HUES64 (cell line): Measurements from ENCODE around the gene IL27RA. TPM values are rescaled to one million over a fixed set of nuclear protein-coding genes. Genes with fewer than 3 reads are reported as not detected.

Experiments used
- H3K27ac ChIP-seq: 2 replicates; pipeline ENCODE4 v1.7.0; 2013; ENCODE audit warnings: low read depth, low read length, inconsistent platforms
- H3K27me3 ChIP-seq: 2 replicates; pipeline ENCODE4 v1.6.1; 2013; ENCODE audit warnings: mild to moderate bottlenecking, low read length; ENCODE audit not compliant: insufficient read depth
- H3K36me3 ChIP-seq: 2 replicates; pipeline ENCODE4 v1.6.1; 2013; ENCODE audit warnings: mild to moderate bottlenecking, low read length; ENCODE audit not compliant: insufficient read depth
- H3K4me1 ChIP-seq: 2 replicates; pipeline ENCODE4 v1.6.1; 2013; ENCODE audit warnings: mild to moderate bottlenecking, low read length, moderate library complexity; ENCODE audit not compliant: insufficient read depth
- H3K4me3 ChIP-seq: 2 replicates; pipeline ENCODE4 v1.5.1; 2013; ENCODE audit warnings: mild to moderate bottlenecking, low read length, moderate library complexity
- H3K9ac ChIP-seq: 2 replicates; pipeline ENCODE4 v1.6.1; 2013; ENCODE audit warnings: mild to moderate bottlenecking, low read depth, low read length
- H3K9me3 ChIP-seq: 2 replicates; pipeline ENCODE4 v1.6.1; 2013; ENCODE audit warnings: low read depth, low read length; ENCODE audit not compliant: insufficient read depth
- WGBS: fragments of 150-250, 120-280 bp; methylation state at CpG from one replicate; pipeline ENCODE4 v1.1.7; 2013; ENCODE audit warnings: missing lambda C conversion rate; 5-methylcytosine and 5-hydroxymethylcytosine counted together
- polyA plus RNA-seq, 2 experiments: library from polyadenylated mRNA; stranded (reverse); fragments of 50-300 nt; gene quantifications; one replicate each; pipeline ENCODE4 v1.2.3, GENCODE V29; 2013

The IL27RA gene
- 5.1 TPM for polyA plus RNA-seq (2013, experiment 1 of 2)
- polyA plus RNA-seq (2013, experiment 2 of 2) = 7.7 TPM

DNA sequence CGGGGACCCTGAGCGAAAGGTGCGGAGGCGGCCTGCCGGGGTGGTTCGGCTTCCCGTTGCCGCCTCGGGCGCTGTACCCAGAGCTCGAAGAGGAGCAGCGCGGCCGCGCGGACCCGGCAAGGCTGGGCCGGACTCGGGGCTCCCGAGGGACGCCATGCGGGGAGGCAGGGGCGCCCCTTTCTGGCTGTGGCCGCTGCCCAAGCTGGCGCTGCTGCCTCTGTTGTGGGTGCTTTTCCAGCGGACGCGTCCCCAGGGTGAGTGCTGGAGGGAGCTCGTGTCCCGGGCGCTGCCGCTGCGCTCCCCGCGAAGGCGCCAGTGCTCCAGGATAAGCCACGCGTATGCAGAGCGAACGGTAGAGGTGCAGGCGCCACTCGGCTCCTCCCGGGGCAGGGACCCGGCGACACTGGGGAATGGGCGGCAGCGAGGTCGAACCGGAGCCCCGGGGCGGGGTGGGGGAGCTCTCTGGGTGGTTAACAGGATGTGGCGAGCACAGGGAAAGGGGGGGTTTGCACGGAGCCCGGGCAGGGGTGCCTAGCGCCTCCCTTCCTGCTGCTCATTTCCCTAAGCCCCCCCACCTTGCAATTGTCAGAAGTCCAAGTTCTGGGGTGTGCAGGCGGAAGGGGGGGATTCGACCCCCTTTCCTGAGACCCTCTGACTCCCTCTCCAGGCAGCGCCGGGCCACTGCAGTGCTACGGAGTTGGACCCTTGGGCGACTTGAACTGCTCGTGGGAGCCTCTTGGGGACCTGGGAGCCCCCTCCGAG, at the start of gene IL27RA:
TSS of gene IL27RA (plus strand) at position 44 of the 762 bp plus-strand sequence. CDS start at position 155, 111 bp downstream.
- WGBS = under 1% methylated on average over 59 of the region's 63 CpGs
- peak within 1 kb of the TSS; percentile 65 for H3K9ac ChIP-seq

DNA sequence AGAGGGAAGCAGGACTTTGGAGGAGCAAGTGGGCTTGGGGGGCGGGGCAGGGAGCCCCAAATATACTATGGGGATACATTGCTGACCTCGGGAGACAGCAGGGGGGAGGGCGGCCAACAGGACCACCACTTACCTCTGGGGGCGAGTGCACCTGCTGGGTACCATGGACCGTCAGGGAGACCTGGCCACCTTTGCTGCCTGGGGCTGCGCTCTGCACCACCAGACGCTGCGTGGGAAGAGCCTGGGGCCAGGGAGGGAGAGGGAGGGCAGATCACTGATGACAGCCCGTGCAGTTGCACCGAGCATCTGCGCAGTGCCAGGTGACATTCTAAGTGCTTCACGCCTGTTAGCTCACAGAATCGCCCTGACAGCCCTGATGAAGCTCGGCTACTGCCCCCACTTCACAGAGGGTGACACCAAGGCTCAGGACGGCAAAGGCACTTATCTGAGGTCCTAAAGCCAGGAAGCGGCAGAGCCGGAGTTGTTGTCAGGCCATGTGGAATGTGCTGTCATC, 49.5 kb upstream of the IL27RA start:
- Histone ChIP-seq H3K9me3 (no peaks in the 10 kb centered on the region), H3K36me3 (no peaks in the 10 kb centered on the region), H3K27me3 (no peaks in the 10 kb centered on the region), H3K27ac (no peak overlapping the region), H3K4me3 (no peak overlapping the region), H3K4me1 (peaks cover 31% of the 10 kb centered on the region), H3K9ac (no peak overlapping the region)
- 95% methylated on average over 17 of the region's 17 CpGs for WGBS

More for the DNA sequence above, at the start of gene IL27RA:
- Histone ChIP-seq H3K36me3 (no peaks in the 10 kb centered on the region), H3K4me1 (no peaks in the 10 kb centered on the region), H3K4me3 (peak within 1 kb of the TSS; percentile 67), H3K9me3 (no peaks in the 10 kb centered on the region), H3K27ac (no peak within 1 kb of the TSS), H3K27me3 (peaks cover 21% of the 10 kb centered on the region)

DNA sequence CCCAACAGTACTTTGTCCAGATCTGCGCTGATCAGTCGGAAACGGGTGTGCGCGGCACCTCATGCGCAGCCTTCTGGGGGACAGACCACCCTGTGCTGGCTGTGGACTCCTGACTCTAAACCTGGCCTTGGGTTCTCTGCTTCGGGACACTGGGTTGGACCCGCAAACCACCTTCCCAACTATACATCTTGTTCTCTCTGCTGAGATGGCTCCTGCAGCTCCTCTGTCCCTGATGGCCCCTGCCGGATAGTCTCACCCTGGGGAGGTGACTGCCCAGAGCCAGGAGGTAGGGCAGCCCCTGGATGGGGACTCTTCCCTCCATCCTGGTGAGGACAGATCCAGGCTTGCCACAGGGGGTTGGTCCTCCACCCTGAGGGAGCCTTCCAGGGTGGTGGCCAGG, 48.8 kb upstream of the IL27RA start:
- peaks cover 38% of the 10 kb centered on the region for H3K4me1 ChIP-seq
- WGBS = 95% methylated on average over 9 of the region's 9 CpGs
- H3K9ac ChIP-seq = no peak overlapping the region
- H3K36me3 ChIP-seq = no peaks in the 10 kb centered on the region
- no peak overlapping the region for H3K4me3 ChIP-seq
- H3K27me3 ChIP-seq = no peaks in the 10 kb centered on the region
- no peak overlapping the region for H3K27ac ChIP-seq
- no peaks in the 10 kb centered on the region for H3K9me3 ChIP-seq

DNA sequence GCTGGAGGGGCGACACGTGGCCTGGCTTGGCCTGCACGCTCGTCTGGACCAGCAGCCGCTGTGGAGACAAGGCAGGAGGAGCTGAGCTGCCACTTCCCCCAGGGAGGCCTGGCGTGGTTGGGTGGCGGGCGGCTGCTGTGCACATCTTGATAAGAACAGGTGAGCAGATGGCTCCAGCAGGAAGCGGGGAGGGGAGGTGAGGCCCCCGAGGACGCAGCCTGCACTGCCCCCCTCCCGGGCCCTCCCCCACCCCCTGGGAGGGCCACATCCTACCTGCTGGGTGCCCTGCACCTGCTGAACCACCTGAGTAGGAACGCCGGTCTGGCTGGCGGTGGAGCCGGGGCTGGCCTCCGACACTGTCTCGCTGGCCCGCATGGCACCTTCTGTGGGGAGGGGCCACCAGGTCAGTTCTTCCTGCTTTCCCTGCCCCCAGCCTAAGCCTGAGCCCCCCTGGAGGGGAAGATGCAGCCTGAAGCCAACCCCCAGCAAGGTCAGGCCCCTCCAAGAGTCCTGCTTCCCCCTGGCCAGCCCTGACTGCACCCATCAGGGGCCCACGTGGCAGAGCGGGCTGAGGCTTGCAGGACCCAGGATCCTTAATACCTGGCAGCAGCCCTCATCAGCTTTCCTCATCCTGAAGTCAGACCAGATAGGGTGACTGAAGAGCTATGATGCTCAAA, 48.2 kb upstream of the IL27RA start:
- WGBS = 87% methylated on average over 21 of the region's 21 CpGs
- no peaks in the 10 kb centered on the region for H3K9me3 ChIP-seq
- no peak overlapping the region for H3K4me3 ChIP-seq
- H3K4me1 ChIP-seq = peaks cover 35% of the 10 kb centered on the region
- no peaks in the 10 kb centered on the region for H3K36me3 ChIP-seq
- no peak overlapping the region for H3K9ac ChIP-seq
- H3K27me3 ChIP-seq = no peaks in the 10 kb centered on the region
- no peak overlapping the region for H3K27ac ChIP-seq

DNA sequence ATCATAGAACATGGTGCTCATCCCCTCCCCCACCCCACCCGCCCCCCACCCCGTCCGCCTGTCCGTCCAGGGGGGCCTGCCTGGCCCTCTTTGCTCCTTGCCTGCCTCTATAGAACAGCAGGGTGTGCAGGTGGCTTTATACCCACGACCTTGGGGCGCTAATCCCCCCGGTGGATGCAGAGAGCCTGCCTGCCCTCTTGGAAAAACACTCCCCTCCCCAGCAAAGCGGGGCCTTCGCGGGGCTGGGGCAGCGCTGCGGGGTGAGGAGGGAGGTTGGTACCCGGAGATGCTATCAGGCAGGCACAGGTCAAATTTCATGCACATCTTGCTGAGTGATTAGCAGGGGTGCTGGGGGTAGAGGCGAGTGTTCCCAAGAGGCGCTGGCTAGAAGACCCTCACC, 47.4 kb upstream of the IL27RA start:
- H3K36me3 ChIP-seq = no peaks in the 10 kb centered on the region
- no peaks in the 10 kb centered on the region for H3K27me3 ChIP-seq
- H3K4me1 ChIP-seq = peaks cover 33% of the 10 kb centered on the region
- H3K4me3 ChIP-seq = no peak overlapping the region
- no peak overlapping the region for H3K9ac ChIP-seq
- no peak overlapping the region for H3K27ac ChIP-seq
- no peaks in the 10 kb centered on the region for H3K9me3 ChIP-seq
- 80% methylated on average over 12 of the region's 15 CpGs for WGBS

DNA sequence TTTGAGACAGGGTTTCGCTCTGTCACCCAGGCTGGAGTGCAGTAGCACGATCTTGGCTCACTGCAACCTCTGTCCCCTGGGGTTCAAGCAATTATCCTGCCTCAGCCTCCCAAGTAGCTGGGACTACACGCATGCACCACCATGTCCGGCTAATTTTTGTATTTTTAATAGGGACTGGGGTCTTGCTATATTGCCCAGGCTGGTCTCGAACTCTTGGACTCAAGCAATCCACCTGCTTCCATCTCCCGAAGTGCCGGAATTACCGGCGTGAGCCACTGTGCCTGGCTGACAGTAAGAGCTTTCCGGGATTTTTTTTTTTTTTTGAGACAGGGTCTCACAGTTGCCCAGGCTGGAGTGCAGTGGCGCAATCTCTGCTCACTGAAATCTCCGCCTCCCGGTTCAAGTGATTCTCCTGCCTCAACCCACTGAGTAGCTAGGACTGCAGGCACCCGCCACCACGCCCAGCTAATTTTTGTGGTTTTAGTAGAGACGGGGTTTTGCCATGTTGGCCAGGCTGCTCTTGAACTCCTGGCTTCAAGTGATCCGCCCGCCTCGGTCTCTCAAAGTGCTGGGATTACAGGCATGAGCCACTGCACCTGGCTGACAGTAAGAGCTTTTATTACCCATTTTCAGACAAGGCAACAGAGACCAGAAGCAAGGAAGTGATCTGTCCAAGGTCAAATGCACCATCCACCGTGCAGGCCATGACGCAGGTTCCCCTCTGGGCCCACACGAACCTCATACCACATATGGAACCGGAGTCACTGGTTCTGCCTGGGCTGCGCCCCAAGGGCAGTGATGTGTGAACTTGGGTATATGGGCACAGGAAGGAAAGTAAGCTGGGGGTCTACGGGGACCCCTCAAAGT, 46.5 kb upstream of the IL27RA start:
- WGBS = 93% methylated on average over 25 of the region's 25 CpGs
- Histone ChIP-seq H3K4me1 (peaks cover 31% of the 10 kb centered on the region), H3K9ac (peak overlapping the region; percentile 62; the same call in 1 of the 2 replicates), H3K27ac (peak overlapping the region; percentile 89; the same call in 1 of the 2 replicates), H3K4me3 (no peak overlapping the region), H3K9me3 (no peaks in the 10 kb centered on the region), H3K36me3 (no peaks in the 10 kb centered on the region), H3K27me3 (no peaks in the 10 kb centered on the region)

DNA sequence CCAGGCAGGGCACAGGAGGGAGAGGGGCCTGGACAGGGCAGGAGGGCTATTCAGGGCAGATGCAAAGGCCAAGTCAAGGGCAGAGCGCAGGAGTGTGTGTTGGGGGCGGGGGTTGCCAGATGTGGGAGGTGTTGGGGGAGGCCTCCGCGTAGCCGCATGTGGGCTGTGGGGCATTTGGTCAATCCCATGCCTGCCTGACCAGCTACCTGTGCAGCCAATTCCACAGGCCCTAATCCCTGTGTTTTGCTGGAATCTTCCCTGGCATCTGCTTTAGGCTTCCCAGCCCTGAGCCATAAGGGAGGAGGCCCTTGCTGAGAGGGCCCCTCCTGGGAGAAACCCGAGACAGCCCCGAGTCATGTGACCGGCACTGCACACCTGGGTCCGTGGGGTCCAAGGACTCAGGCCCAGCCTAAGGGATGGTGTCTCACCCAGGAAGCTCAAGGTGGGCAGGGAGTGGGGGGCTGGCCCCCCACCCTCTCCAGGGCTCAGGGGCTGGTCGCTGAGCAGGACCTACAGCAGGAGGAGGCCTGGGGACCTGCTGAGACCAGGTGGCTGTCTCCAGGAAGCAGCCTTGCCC, 45.7 kb upstream of the IL27RA start:
- Histone ChIP-seq H3K36me3 (no peaks in the 10 kb centered on the region), H3K4me3 (no peak overlapping the region)

DNA sequence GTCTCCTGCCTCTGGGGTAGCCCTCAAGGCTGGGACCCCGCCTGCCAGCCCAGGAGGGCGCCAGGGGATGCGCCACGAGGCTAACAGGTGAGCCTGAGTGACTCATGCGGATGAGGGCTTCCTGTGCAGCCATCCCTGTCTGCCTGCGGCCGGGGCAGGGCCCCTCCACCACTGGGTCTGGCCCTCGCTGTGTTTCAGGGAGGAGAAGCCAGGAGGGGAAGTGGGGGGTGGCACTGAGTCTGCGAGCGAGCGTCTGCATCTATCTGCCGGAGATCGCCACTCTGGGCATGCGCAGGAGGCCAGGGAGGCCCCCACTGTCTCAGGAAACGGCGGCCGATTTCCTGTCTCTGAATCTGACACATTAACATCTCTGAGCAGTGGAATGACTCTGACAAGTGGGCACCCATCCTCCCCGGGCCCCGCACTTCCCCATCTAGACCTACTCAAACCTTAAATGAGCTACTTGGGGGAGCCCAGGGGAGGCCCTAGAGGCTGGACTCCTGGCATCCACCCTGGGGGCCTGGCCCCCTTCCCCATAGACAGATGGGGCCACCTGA, 45.1 kb upstream of the IL27RA start:
- peak overlapping the region; percentile 89 for H3K27ac ChIP-seq
- peaks cover 31% of the 10 kb centered on the region for H3K4me1 ChIP-seq
- no peak overlapping the region for H3K4me3 ChIP-seq
- H3K9ac ChIP-seq = peak overlapping the region; percentile 62
- 19% methylated on average over 19 of the region's 19 CpGs for WGBS
- no peaks in the 10 kb centered on the region for H3K27me3 ChIP-seq
- no peaks in the 10 kb centered on the region for H3K36me3 ChIP-seq
- H3K9me3 ChIP-seq = no peaks in the 10 kb centered on the region

More for the DNA sequence above, 45.7 kb upstream of the IL27RA start:
- H3K4me1 ChIP-seq = peaks cover 31% of the 10 kb centered on the region
- peak overlapping the region; percentile 62 for H3K9ac ChIP-seq
- no peaks in the 10 kb centered on the region for H3K9me3 ChIP-seq
- peak overlapping the region; percentile 89 for H3K27ac ChIP-seq
- no peaks in the 10 kb centered on the region for H3K27me3 ChIP-seq
- 57% methylated on average over 10 of the region's 10 CpGs for WGBS

DNA sequence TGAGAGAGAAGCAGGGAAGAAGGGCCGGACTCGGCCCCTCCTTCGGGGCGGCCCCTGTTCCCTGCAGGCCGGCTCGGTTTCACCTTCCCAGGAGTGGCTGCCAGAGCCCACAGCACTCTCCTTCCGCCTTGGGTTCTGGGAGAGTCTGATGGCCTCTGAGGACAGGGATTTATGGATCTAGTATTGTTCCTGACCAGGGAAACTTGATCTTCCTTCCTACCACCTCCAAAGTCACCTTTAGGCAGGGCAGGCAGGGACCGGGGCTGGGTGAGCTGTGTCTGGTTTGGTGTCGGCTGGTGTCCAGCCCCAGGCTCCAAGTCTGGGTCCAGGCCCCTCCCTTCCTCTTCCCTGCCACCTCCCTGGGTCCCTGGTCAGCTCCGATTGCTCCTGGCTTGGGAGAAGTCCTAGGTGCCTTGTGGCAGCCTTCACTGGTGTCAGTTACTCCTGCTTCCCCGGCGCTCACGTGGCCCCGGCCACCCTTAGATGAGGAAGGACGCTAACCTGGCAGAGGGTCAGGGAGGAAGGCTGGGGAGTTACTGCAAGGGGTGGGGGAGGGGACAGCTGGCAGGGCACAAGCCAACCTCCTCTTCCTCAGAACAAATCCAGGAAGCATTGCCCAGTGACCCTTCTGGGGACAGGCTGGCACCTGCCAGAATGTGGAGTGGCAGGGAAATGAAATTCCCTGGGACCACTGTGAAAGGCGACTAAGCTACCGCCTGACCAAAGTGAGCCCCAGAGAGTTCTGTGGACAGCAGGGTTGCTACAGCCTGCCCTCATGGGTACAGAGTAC, 44.3 kb upstream of the IL27RA start:
- no peak overlapping the region for H3K4me3 ChIP-seq
- peak overlapping the region; percentile 89 for H3K27ac ChIP-seq
- peaks cover 31% of the 10 kb centered on the region for H3K4me1 ChIP-seq
- WGBS = 72% methylated on average over 17 of the region's 17 CpGs
- peaks cover 5% of the 10 kb centered on the region; the same call in 1 of the 2 replicates for H3K36me3 ChIP-seq
- H3K9ac ChIP-seq = 0 out of 2 replicates have a peak overlapping the region, but pooled peaks have one; percentile 5
- no peaks in the 10 kb centered on the region for H3K27me3 ChIP-seq
- no peaks in the 10 kb centered on the region for H3K9me3 ChIP-seq

DNA sequence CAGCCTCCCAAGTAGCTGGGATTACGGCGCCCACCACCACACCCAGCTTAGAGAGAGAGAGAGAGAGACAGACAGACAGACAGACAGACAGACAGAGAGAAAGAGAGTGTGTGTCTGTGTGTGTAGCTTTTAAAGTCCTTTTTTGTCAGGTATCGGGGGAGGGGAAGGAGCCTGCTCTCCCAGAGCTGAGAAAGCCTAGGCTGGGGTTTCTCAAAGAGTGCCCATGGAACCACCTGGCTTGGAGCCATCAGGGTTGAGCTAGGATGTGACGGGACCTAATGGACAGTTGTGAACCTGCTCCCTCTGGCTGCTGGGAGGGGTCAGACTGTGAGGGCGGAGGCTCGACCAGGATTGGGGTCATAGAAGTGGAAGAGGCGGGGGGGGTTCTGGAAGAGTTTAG, 42.1 kb upstream of the IL27RA start:
- H3K36me3 ChIP-seq = peaks cover 6% of the 10 kb centered on the region; the same call in 1 of the 2 replicates
- H3K9ac ChIP-seq = no peak overlapping the region
- WGBS = 89% methylated on average over 7 of the region's 7 CpGs
- H3K27me3 ChIP-seq = no peaks in the 10 kb centered on the region
- H3K4me1 ChIP-seq = peaks cover 27% of the 10 kb centered on the region
- H3K4me3 ChIP-seq = no peak overlapping the region
- no peak overlapping the region for H3K27ac ChIP-seq
- H3K9me3 ChIP-seq = no peaks in the 10 kb centered on the region
